GM18861 (cell line): ENCODE data around the gene TMEM26.

Source experiments
- ATAC-seq: cut with Tn5 transposase; IDR thresholded peaks from one replicate; pipeline ENCODE4 v1.9.1; 2021; ENCODE audit not compliant: unreplicated experiment

Gene TMEM26

DNA sequence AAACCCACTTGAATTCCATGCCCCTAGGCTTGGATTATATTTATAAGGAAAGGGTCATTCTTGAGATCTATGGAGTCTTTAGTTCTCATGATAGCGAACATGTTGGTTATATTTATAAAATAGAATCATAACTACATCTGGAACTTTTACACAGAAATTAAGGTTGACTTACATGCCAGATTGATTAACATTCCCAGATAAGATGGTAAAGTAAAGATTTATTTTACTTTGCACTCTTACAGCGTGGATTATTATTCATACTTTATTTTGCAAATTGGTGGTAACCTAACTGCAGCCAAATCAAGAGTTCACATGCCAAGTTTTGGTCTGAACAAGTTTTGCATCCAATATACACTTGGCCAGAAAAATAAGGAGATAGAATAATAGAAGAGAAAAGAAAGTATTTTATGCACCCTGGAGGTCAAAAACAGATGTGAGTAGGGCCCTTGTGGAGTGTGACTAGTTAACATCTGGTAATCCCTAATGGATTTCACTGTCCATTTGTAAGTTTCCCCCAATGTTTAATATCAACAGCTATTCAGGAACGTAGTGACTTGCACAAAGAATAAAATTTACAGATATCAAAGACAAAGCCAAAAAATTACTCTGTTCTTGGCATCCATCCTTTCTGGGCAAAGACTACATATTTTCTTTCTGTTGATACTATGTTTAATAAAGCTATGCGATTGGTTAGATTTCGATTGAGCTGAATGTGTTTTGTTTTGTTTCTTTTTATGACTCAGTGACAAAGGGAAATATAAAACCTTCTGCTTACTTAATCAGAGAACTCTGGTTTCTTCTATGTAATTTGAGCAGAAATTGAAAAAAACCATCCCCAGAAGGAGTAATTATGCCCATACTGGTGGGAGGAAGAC lies 10.1 kb upstream of the TMEM26 start:
- ATAC-seq = no peak

DNA sequence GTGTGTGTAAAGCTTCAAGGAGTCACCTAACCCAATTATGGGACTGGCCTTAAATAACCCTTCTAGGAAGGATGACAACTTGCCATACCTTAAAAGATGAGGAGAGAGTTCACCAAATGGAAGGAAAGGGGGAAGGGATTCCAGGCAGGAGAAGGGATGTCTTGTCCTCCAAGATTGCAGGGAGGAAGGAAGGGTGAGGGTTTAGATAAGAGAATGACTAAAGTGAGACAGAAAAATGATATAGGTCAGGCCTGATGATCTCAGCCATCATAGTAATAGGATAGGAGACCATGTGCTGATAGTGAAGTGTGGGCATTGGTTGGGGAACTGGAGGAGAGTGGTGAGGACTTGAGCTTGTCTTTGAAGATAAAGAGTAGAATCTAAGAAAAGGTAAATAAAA lies 7.7 kb upstream of the TMEM26 start:
- no peak for ATAC-seq

DNA sequence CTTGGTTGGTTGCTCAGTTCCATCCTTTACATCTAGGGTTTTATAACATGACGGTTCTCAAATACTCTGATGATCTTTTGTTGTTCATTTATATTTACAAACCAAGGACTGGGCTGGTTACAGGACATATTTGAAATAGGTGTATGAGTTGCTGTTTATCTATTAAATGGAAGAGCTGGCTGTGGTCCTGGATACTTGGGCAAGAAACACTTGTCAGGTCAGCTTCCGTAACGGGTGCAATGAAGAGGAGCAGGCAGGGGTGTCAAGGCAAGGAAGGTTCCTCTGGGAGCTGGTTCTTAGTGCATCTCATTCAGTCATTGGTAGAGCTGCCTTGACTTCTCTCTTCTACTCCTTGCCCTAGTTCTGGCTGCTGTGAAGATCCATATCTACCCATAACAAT lies 4.8 kb upstream of the TMEM26 start:
- ATAC-seq = no peak

DNA sequence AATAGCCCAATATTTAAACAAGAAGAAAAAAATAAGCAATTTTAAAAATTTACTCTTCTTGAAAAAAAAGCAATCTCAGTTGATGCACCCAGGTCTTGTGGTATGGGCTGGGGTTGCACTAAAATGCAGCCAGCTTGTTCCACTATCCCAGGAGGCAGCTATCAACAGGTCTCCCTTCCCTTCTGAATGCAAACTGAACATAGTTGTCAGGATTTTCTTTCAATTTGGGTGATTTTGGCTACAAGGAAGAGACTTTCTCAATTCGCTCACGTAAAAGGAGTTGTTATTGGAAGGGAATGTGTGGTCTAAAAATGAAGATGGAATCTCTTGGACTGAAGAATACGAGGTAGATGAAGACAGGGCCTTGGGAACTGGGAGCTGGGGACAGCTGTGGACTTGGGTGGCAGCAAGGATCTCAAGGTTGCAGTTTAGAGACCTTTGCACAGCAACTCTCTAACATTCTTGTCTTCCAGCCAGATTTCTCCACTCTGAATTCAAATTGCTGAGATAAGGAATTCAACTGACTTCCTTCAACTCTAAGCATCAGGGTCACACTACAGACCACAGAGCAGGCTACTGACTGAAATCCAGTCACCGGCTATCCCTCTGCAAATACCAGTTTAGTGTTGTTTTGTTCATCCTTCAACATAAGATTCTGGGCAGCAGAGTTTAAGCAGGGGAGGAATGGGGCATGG lies 3.1 kb upstream of the TMEM26 start:
- ATAC-seq = no peak

DNA sequence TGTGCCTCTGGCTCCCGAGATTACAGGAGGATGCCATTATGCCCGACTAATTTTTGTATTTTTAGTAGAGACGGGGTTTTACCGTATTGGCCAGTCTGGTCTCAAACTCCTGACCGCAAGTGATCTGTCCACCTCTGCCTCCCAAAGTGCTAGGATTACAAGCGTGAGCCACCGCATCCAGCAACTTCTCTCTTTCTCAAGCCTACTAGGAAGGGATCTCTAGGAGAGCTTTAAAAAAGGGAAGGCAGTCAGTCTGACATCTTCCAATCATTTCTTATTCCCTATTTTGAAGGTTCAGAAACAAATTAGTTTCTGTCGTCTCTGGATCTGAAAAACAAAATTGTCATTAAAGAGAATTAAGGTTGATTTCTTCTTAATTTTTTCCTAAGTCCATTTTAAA lies 2.5 kb upstream of the TMEM26 start:
- ATAC-seq = no peak

DNA sequence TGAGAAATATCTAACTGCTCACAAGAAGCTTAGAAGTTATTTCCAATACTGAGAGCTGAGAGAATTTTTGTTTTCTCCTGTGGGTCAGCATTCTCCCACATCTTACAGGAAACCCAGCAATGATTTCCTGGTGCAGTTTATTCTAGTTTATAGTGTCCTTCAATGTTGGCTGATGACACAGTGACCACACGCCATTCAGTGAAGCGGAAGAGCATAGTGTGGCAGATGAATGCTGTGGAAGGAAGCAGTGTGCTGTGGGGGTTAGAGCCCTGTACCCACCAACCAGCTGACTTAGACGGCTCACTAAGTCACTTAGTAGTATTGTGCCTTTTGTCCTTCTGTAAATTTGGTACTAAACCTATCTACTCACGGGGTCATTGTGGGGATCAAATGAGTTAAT lies 1.4 kb upstream of the TMEM26 start:
- no peak for ATAC-seq

DNA sequence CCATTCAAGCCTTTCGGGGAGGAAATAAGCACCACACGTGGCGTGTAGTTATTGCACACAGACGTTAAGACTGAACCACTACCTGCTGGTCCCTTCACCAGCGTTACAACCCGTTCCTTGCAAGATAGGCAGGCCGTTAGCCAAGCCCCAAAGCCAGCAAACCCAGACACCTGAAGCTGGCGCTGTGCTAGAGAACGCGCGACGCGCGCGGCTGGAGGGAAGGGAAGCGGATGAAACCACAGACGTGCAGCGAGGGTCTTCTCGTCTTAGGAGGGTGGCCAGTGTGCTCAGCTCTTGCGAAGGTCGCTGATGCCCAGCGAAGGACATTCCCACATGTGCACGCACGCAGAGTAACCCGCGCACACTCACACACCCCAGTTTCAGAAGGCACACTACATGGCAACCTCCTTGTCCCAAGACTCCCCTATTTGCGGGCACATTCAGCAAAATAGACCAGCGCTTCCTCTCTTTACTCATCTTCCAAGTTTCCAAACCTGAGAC lies 980 bp downstream of the TMEM26 start:
- no peak for ATAC-seq

DNA sequence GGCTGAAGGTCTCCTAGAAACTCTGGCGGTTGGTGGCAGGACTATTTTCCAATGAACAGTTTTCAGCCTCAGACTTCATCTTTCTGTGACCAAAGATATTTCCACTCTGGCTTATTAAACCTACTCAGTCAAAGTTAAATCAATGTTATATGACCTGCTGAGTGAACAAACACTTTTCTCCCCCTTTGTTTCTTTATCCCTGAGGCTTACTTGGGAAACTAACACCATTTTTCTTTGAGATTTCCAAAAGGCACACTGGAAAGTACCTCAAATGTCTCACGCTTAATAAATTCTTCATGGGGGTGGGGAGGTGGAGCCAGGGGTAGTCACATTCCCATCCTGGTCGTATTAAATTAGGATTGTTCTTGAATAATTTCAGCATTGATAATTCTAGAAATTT lies 1.8 kb downstream of the TMEM26 start:
- ATAC-seq = no peak

DNA sequence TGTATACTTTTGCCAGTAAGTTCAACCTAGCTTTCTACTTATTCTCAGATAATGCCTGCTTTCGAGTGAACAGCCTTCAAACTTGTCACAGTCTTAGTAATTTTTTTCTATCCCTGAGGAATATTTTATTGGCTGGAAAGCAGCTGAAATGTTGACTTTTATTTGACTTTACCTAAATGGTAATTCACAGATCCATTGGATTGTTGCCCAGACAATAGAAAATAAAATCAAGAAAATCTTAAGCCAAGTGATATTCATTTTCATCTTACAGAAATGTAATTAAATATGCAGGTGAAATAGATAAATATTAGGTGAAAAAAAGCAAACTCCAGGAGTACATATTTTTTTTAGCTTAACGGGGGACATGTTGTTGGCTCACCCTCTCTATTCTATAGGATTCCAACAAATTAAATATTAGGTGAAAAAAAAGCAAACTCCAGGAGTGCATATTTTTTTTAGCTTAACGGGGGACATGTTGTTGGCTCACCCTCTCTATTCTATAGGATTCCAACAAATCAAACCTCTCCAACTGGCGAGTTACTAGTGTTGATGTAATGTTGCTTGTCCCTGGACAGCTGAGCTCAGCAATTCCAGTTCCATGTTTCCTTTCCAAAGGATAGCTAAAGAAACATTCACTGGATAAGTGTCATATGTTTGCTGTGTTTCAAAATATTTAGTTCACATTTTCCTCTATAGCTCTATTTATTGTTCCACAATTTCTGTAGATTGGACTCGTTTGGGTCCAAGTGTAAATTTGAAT lies 4.2 kb downstream of the TMEM26 start:
- ATAC-seq = no peak

DNA sequence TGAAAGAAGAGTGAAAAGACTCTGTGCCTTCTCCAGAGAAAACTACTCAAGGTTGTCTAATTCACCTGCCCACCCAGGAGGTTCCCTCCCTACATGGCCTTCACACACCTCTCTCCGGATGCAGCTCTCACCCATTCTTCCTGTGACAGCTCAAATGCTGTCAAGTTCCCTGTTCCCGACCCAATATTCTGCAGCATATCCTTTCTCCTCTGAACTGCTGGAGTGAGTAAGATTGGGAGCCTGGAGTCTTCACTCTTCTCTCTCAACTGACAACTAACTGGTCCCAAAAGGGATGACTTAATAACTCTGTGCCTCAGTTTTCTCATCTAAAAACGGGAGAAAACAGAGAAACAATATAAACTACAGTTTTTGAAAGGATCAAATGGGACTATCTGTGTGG lies 5.1 kb downstream of the TMEM26 start:
- ATAC-seq = no peak

DNA sequence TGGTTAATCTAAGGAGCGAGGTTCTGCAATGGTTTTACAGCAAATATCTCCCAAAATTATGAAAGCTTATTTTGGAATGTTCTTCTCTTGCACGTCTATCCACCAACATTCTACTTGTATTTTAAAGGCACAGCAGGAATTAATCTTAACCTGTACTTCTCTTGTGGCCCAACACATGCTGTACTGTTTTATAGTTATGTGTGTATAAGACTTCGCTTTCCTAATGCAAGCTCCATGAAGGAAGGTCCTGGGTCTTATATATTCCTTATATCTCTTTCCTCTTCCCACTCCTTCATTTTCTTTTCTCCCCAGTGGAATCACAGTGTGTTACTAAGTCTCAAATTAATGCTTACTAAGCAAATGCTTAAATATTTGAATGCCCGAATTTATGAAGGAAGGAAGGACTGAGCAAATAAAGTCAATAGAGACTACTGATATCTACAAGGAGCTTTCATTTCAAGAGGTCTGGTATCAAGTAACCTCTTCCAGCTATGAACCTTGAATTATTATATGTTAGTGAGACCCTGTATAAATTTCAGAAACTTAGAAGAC lies 14.0 kb downstream of the TMEM26 start:
- ATAC-seq = no peak

DNA sequence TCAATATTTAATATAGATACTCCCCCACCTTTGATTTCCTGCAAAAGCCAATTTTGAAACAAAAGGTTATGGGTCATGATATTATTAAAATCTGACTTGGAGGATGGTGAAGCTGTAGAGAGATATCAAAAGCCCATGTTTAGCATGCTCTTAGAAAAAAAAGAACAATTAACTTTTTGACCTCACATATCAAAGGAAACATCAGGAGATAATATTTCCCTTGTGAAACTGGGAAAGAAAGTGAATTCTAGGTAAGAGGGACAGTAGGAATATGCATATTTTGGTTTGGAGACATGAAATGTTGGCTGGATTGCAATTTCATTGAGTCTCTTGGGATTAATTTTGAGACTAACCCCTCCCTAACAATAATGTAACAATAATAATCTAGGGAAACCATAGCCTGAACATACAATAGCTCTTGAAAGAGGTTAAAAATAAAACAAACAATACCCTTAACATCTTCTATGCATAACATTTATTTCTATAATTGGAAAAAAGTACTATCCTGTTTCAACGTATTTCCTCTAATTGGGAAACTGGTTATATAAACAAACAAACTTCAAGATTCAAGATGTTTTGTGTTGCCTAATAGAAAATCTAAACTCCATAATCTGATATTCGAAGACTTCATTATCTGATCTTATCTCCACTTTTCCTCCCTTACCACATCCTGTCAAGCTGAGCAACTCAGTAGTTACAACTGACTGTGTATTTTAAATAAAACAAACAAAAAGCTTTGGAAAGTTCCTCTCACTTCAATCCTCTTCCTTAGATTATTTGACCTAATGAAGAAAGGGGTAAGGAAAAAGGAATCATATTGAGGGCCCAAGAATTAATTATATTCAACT lies 14.8 kb downstream of the TMEM26 start:
- ATAC-seq = no peak

DNA sequence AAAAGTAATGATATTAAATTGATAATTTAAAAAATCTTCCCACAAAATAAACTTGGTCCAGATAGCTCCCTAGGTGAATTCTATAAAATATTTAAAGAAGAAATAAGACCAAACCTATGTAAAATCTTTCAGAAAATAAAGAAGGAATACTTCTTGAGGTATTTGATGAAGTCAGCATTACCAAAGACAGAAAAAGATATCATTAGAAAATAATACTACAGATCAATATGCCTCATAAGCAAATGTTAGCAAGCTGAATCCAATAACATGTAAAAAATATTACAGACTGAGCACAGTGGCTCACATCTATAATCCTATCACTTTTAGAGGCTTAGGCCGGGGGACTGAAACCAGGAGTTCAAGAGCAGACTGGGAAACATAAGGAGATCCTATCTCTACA lies 30.0 kb downstream of the TMEM26 start:
- no peak for ATAC-seq

DNA sequence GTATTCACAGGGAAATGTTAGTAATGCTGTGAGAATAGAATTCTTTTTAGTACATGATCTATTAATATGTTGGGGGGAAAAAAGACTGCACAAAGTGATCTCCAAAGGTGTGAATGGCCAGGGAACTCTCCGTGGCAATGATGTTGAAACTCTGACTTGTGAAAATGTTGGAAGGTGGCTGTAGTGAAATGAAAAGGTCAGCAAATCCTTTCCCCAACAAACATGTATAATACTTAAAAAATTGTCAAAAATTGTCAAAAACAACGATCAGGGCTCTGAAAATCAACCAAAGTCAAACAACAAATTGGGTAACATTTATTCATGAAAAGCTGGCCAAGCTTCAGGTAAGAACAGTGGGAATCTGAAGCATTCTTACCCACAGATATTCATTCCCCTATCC lies 35.5 kb downstream of the TMEM26 start:
- no peak for ATAC-seq

DNA sequence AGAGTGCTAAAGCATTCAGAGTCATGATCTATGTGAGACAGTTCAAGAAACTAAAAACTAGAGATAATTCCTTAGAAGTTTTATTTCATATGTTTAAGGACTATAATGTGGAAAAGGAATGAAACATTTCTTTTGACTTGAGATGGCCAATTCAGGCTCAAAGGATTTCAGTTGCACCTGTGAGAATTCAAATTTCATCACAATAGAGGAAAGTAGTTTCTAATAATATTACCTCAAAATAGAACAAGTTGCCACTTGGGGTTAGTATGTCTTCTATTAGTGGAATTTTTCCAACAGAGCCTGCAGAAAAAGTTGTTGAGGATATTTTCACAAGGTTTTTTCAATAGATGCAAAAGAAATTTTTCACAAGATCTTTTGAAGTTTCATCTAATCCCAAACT lies 37.4 kb downstream of the TMEM26 start:
- ATAC-seq = no peak

DNA sequence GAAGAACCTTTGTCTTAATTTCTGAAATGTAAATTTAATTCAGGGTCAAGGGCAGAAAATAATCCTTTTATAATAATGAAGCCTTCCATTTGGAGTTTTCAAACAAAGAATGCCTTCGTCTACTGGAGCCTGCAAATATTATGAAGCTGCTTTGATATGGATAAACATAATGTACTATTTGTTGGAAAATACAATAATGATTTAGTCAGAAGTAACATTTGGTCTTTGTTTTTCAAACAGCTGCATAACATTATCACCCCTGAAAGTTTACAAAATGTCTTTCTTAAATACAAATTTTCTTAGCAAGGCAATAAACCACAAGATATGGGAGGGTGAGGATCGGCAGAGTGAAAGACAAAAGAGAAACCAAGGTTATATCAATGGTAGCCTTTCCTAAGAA lies 41.5 kb downstream of the TMEM26 start:
- no peak for ATAC-seq

DNA sequence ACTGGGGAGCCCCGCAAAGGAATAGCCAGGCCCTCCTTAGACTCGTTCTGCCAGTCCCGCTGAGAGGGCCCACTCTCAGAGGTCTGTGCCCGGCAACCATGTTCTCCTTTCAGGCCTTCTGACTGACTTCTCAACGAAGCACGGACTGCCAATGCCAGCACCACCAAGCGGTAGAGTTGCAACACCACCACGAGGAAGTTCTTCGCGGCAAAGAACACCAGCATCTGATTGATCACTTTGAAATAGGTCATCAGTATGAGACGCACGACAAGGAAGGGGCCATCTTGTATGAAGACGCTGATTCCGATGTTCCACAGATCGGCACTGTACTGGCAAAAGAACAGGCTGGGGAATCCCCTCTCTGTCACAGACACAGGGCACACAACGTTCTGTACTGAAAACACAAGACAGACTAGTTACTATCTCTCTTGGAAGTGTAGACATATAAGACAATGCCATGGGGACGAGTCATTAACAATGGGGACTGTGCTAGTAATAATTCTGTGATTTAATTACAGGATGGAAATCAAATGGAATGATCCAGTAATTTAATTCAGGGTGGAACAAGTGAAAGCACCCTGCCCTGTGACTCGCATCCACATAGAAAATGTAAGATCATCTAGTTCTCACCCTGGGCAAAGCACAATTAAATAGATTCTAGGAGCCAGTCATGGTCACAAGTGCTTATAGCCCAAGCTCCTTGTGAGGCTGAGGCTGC lies 42.7 kb downstream of the TMEM26 start:
- no peak for ATAC-seq

DNA sequence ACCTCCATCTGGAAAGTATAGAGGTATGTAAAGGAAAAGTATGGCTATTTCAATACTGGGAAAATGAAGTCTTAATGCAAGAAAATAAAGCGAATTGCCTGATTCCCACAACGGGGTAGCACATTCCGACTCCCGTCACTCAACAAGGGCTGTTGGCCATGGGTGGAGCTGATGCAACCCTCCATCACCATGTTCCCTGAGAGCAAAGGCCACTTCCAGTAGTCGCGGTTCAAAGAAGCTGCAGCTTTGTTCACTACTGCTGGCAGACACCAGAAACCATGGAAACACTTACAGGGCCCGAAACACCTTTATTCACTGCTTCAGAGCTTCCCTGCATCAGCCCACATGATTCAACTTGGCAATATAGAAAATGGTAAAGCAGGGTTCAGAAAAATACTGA lies 44.0 kb downstream of the TMEM26 start:
- no peak for ATAC-seq

DNA sequence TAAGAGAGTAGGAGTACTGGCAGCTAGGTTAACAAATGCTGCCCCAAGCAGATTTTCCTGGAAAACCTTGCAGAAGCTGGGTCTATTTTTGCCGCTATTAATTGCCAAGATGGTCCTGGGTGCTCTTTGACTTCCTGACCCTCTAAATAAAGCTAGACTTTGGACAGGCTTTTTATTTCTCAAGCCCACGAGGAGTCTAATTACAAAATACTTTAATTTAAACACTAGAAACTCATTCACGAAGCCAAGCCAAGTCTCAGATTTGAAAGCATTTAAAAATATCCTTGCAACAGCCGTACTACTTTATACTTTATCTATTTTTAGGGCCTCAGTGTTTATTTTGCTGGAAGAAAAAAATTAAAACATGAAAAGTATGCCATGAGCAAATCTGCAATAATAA lies 45.1 kb downstream of the TMEM26 start:
- no peak for ATAC-seq

DNA sequence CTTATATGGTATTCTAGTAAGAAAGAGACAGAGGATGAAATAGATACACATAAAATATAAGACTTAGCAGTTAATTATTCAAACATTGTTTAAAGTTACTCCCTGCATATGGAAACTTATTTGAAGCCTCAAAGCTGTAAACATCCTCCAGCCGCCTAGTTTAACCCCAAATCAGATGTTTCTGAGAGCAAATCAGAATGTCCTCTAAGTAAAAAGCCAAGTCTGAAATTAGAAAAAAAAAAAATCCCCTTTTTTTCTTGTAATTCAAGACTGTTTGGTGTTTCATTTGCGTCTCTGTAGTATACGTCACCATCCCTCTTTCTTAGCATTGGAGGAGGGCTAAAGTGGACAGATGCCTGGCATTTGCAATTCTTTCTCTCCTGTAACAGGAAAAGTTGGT lies 46.4 kb downstream of the TMEM26 start:
- no peak for ATAC-seq
